Stimulated activated memory B cell treated with anti-CD40 and anti-IgM and Interleukin-4, amounts not matched to agents 10 μg/mL and 1 μg/mL and 100 μg/mL, for 72 hours (primary cell): ENCODE data around the gene ADARB2.
A peak's percentile ranks its signal among the peaks of the same experiment; 100 is the strongest.

Source experiments
- ATAC-seq: fragments of 150-1000 bp; cut with Tn5 transposase; 2 replicates; pipeline ENCODE4 v1.10.0; 2021
- H3K27ac Mint-ChIP-seq: one replicate; pipeline ENCODE4 v1.8.0; 2022; ENCODE audit warnings: mild to moderate bottlenecking, mixed read lengths
- H3K27me3 Mint-ChIP-seq: one replicate; pipeline ENCODE4 v1.8.0; 2022; ENCODE audit warnings: mixed read lengths
- H3K36me3 Mint-ChIP-seq: one replicate; pipeline ENCODE4 v1.8.0; 2022; ENCODE audit warnings: mixed read lengths
- H3K4me1 Mint-ChIP-seq: one replicate; pipeline ENCODE4 v1.8.0; 2022; ENCODE audit warnings: mixed read lengths
- H3K4me3 Mint-ChIP-seq: one replicate; pipeline ENCODE4 v1.8.0; 2022; ENCODE audit warnings: mild to moderate bottlenecking, moderate library complexity, mixed read lengths
- H3K9me3 Mint-ChIP-seq: one replicate; pipeline ENCODE4 v1.8.0; 2022; ENCODE audit warnings: mixed read lengths

Gene ADARB2

DNA sequence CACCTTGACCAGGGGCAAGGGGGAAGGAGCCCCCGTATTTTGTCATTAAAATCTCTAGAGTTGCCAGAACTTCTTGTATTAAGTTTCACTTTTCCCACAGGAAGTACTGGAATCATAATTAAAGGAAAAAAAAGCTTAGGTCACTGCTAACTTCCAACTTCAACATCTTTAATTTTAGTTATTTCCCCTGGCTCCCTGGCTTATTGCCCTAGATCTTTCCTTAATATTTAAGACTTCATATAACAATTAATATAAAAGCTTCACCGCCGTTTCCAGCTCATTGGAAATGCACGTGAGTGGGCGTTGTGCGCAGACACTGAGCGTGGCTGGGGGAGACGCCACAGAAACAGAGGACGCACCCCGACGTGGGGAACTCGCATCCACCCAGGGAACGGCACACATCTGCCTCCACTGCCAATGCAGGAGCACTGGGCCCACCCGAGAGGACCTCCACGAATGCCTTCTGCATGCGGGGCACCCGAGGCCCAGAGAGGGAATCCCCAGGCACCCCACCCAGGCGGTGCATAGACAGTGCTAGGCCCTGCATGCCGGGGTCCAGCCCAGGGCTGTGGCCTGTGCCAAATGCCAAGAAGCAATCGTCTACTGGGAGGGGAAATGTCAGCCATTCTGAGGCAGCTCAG is 72.2 kb downstream of the ADARB2 start:
- no peaks in the 10 kb centered on the region for H3K36me3 Mint-ChIP-seq
- no peak overlapping the region for H3K27ac Mint-ChIP-seq
- peaks cover 2% of the 10 kb centered on the region for H3K27me3 Mint-ChIP-seq
- no peak overlapping the region for H3K4me3 Mint-ChIP-seq
- ATAC-seq = no peak
- H3K9me3 Mint-ChIP-seq = no peaks in the 10 kb centered on the region
- peaks cover 22% of the 10 kb centered on the region for H3K4me1 Mint-ChIP-seq

DNA sequence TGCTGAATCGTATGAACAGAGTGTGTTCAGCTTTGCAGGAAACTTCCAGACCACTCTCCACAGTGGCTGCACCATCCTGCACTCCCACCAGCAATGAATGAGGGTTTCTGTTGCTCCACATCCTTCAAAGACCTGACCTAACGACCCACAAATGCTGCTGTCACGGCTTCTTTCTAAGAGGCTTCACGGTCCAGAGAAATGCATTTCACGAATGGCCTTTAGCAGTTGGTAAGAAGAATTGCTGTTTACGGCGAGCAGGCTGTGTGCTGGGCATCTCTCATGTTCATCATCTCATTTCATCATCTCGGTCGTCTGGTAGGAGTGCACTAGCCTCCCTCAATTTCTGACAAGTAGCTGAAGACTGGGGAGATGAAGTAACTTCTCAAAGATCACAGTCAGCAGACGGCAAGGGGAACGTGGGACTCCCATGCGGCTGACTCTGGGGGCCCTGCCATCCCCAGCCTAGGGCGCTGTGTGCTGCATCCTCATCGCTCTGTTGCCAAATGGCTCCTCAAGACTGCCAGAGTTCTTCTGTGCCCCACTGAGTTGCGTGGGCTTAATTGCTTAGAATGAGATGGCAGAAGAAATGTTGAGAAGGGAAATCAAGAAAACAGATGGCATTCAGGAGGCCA is 72.9 kb downstream of the ADARB2 start:
- H3K36me3 Mint-ChIP-seq = no peaks in the 10 kb centered on the region
- H3K9me3 Mint-ChIP-seq = no peaks in the 10 kb centered on the region
- no peak overlapping the region for H3K27ac Mint-ChIP-seq
- H3K4me1 Mint-ChIP-seq = peaks cover 22% of the 10 kb centered on the region
- H3K27me3 Mint-ChIP-seq = peaks cover 8% of the 10 kb centered on the region
- no peak overlapping the region for H3K4me3 Mint-ChIP-seq
- ATAC-seq = no peak

DNA sequence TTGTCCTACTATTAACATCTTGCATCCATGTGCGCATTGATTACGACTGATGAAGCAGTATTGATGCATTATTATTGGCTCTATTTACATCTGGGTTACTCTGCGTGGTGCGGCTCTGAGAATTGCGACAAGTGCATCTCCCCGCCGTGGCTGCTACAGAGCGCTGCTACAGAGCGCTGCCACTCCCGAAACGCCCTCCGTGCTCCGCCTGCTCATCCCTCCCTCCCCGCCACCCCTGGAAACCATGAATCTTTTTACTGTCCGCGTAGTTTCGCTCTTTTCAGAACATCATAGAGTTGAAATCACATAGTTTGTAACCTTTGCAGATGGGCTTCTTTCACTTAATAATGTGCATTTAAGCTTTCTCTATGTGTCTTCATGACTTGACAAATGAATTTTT is 74.1 kb downstream of the ADARB2 start:
- no peak for ATAC-seq
- Mint-ChIP-seq H3K27me3 (peaks cover 13% of the 10 kb centered on the region), H3K4me1 (peaks cover 25% of the 10 kb centered on the region), H3K36me3 (no peaks in the 10 kb centered on the region), H3K9me3 (no peaks in the 10 kb centered on the region), H3K4me3 (no peak overlapping the region), H3K27ac (no peak overlapping the region)

- H3K27me3 Mint-ChIP-seq = peaks cover 20% of the 10 kb centered on the region
- no peaks in the 10 kb centered on the region for H3K9me3 Mint-ChIP-seq
Observed at GRCh38 chr10:1662438-1663025, 74.8 kb downstream of the ADARB2 start.

DNA sequence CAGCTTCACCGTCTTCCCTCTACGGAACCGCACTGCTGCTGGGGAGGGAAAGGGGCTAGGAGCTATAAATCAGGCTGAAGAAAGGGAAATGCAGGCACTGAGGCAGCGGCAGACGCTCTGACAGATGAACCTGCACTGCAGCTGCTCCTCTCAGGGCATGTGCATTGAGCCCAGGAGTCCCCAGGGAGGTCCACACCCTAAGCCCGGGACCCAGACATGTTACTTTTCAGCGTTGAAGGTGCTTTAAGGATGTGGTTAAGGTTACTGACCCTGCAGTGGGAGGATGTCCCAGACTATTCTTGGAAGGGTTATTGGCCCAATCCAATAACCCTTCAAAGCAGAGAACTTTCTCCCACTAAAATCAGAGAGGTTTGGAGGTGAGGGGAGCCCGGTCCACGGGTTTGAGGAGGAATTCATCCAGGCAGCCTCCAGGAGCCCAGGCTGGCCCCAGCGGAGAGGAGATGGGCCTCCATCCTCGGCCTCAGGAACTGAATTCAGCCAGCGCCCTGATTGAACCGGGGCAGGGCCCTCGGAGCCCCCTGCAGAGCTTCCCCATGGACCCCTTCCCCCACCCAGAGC is 75.4 kb downstream of the ADARB2 start:
- Mint-ChIP-seq H3K27ac (peak overlapping the region; percentile 41), H3K27me3 (peaks cover 21% of the 10 kb centered on the region), H3K4me1 (peaks cover 32% of the 10 kb centered on the region), H3K36me3 (no peaks in the 10 kb centered on the region), H3K4me3 (peak overlapping the region; percentile 25), H3K9me3 (no peaks in the 10 kb centered on the region)
- ATAC-seq = peak; percentile 90

More at GRCh38 chr10:1662438-1663025, 74.8 kb downstream of the ADARB2 start:
- peak; percentile 77 for ATAC-seq
- Mint-ChIP-seq H3K27ac (no peak overlapping the region), H3K36me3 (no peaks in the 10 kb centered on the region), H3K4me1 (peaks cover 32% of the 10 kb centered on the region), H3K4me3 (no peak overlapping the region)

- peaks cover 32% of the 10 kb centered on the region for H3K4me1 Mint-ChIP-seq
- no peak overlapping the region for H3K4me3 Mint-ChIP-seq
- H3K27ac Mint-ChIP-seq = peak overlapping the region; percentile 41
- H3K27me3 Mint-ChIP-seq = peaks cover 21% of the 10 kb centered on the region
- H3K9me3 Mint-ChIP-seq = no peaks in the 10 kb centered on the region
- no peaks in the 10 kb centered on the region for H3K36me3 Mint-ChIP-seq
- ATAC-seq = no peak
Observed at GRCh38 chr10:1661416-1661815, 75.9 kb downstream of the ADARB2 start.

DNA sequence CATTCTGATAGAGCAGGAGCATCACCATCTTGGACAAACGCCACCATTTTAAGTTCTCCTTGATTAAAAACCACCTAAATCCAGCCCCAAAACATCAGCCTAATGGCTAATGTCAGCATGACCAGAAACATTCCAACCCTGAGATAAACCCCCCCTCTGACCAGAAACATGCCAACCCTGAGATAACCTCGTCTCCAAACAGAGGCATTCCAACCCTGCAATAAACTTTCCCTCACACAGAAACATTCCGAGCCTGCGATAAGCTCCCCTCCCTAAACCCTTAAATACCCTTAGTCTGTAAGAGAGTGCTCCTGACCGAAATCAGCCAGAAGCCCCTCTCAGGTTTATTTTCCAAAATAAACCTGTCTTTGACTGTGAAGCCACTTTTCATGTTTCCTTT is 76.5 kb downstream of the ADARB2 start:
- H3K27ac Mint-ChIP-seq = peak overlapping the region; percentile 41
- H3K36me3 Mint-ChIP-seq = no peaks in the 10 kb centered on the region

DNA sequence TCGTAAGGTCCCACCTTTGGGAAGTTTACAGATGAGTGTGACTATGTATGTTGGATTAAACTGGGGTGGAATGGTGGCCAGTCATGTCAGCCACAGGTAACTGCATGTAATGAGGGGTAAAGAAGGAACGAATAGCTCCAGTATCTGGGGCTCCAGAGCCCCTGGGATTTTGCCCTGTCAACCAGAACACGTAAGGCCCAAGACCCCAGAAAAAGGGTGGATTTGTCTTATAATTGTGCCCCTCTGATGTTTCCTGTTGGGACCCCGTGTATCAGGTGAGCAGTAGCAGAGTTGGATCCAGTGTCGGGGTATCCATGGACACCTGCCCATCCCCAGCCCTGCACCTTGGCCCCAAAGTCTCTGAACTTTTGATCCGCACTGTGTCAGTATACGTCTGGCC is 76.9 kb downstream of the ADARB2 start:
- peaks cover 21% of the 10 kb centered on the region for H3K27me3 Mint-ChIP-seq
- H3K36me3 Mint-ChIP-seq = no peaks in the 10 kb centered on the region
- no peak overlapping the region for H3K4me3 Mint-ChIP-seq
- no peak overlapping the region for H3K27ac Mint-ChIP-seq
- no peaks in the 10 kb centered on the region for H3K9me3 Mint-ChIP-seq
- no peak for ATAC-seq
- H3K4me1 Mint-ChIP-seq = peaks cover 32% of the 10 kb centered on the region

More for the DNA sequence above, 76.5 kb downstream of the ADARB2 start:
- Mint-ChIP-seq H3K4me1 (peaks cover 32% of the 10 kb centered on the region), H3K4me3 (no peak overlapping the region), H3K27me3 (peaks cover 21% of the 10 kb centered on the region), H3K9me3 (no peaks in the 10 kb centered on the region)
- ATAC-seq = no peak

DNA sequence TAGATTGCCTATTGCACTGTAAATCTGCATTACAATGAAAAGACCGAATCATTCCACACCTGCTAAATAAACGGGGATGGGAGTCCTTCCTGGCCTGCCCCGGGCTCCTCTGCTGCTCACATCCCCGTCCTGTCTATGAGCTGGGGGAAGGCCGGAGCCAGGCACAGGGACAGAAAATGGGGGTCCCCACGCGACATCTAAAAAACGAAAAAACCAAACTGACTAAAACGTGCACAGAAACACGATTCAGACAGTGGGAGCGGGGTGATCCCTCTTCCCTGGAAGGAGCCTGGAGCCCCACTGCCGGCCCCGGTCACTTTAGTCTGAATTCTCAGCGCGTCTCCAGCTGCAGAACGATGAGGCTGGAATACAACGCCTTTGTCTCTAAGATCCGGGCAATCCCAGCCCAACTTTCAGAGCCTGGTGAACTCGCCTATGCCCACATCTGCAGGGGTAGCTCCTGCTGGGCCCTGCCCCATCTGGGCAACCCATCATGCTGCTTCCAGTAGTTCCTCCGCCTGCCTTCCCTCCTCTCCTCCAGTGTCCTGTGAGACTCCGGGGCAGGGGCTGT is 78.0 kb downstream of the ADARB2 start:
- no peak overlapping the region for H3K4me3 Mint-ChIP-seq
- ATAC-seq = no peak
- no peak overlapping the region for H3K27ac Mint-ChIP-seq
- H3K4me1 Mint-ChIP-seq = peaks cover 31% of the 10 kb centered on the region
- H3K27me3 Mint-ChIP-seq = peaks cover 21% of the 10 kb centered on the region
- H3K9me3 Mint-ChIP-seq = no peaks in the 10 kb centered on the region
- H3K36me3 Mint-ChIP-seq = no peaks in the 10 kb centered on the region

DNA sequence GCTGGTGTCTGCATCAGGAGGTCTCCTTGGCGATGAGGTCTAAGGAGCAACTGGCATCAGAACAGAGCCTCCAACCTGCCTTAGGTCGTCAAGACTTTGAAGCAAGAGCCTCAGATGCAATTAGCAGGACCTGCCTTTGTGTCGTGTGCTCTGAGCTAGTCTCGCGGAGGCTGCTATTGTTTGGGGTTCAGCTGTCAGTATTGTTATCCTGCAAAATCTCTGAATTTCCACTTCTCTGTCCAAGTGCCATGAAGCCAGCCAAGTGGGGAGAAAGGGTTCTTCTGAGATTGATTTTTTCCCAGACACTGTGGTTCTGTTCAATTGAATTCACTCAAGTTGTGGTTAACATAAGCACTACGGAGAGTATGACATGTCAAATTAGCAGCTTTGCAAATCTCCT is 78.7 kb downstream of the ADARB2 start:
- no peak for ATAC-seq
- no peaks in the 10 kb centered on the region for H3K9me3 Mint-ChIP-seq
- H3K4me1 Mint-ChIP-seq = peaks cover 26% of the 10 kb centered on the region
- peaks cover 21% of the 10 kb centered on the region for H3K27me3 Mint-ChIP-seq
- H3K36me3 Mint-ChIP-seq = no peaks in the 10 kb centered on the region
- no peak overlapping the region for H3K4me3 Mint-ChIP-seq
- peak overlapping the region; percentile 1 for H3K27ac Mint-ChIP-seq

DNA sequence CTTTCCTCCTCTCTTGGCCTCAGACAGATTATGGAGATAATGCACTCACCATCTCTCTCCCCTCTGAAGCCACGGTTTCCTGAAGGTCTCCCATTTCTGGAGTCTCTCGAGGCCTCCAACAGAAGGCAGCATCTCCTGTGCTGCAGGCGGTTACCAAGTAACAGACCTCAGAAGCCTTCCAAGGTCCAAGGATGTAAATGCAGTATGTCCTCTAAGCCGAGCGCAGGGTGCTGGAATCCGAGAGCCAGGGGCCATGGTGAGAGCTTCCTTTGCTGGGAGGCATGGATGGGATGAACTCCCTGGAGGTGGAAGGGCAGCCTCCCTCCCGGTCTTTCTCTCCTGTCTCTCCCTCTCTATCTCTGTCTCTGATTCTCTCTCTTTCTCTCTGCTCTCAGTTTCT is 79.8 kb downstream of the ADARB2 start:
- H3K36me3 Mint-ChIP-seq = no peaks in the 10 kb centered on the region

DNA sequence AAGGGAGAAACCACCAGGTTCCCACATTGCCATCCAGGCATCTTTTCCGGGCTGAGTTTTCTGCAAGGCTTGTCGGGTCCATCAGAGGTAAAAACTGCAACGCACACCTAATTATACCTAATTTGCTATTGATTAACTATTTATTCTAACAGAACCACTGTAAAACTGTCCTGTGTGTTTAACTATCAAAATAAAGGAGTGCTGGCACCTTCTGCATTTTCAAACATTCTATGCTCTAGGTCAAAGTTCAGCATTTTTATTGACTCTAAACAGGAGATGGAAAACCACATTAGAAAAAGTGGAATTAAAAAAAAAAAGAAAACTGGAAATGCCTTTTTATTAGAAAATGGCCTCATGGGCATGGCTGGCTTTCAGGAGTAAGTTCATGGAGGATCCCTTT is 82.0 kb downstream of the ADARB2 start:
- no peak for ATAC-seq
- no peaks in the 10 kb centered on the region for H3K36me3 Mint-ChIP-seq

More for the DNA sequence above, 79.8 kb downstream of the ADARB2 start:
- Mint-ChIP-seq H3K27ac (peak overlapping the region; percentile 1), H3K27me3 (peaks cover 21% of the 10 kb centered on the region), H3K4me1 (peaks cover 26% of the 10 kb centered on the region), H3K4me3 (no peak overlapping the region), H3K9me3 (no peaks in the 10 kb centered on the region)
- ATAC-seq = no peak

DNA sequence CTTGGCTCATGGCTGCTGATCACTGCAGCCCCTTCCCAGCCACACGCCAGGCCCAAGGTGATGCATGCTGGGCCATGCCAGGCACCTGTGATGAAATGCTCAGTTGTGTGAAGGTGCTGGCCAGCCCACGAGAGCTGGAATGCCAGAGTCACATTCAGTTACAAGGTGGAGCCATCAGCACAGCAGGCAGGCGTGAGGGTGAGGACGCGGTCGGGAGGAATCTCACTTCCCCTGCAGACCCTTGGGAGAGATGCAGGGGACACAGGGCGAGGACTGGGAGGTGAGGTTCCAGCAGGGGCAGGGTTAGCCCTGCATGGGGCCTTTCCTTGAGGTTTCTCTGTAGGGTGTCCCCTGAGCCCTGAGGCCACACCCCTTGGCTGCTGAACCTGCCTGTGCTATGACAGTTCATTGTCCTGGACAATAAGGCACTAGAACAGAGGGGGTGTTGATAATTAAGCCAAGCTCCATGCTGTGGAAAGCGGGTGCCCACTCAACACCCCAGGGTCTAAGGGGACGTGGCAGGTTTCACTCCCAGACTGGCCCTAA is 82.4 kb downstream of the ADARB2 start:
- Mint-ChIP-seq H3K4me3 (no peak overlapping the region), H3K27ac (no peak overlapping the region), H3K4me1 (peaks cover 9% of the 10 kb centered on the region), H3K27me3 (peaks cover 30% of the 10 kb centered on the region), H3K36me3 (no peaks in the 10 kb centered on the region), H3K9me3 (no peaks in the 10 kb centered on the region)
- ATAC-seq = no peak

More for the DNA sequence above, 82.0 kb downstream of the ADARB2 start:
- Mint-ChIP-seq H3K27me3 (peaks cover 29% of the 10 kb centered on the region), H3K4me3 (no peak overlapping the region), H3K27ac (no peak overlapping the region), H3K4me1 (peaks cover 9% of the 10 kb centered on the region), H3K9me3 (no peaks in the 10 kb centered on the region)

DNA sequence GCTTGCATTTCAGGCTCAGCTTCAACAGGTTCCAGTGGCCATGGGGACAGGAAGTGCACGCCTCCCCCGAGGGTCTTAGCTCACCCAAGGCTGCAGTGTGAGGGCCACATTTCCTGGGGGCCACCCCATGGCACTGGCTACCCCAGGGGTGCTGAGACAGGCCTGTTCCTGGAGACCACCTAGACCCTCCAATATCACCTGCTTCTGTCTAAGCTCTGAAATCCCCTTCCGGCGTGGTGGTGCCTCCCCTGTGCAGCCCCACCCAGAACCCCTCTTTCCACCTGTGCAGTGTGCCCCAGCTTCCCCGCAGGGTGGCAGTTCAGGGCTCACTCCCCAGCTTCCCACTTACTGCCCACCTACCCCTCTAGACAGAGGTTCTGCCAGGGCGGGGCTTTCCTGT is 83.1 kb downstream of the ADARB2 start:
- no peak for ATAC-seq
- Mint-ChIP-seq H3K27me3 (peaks cover 33% of the 10 kb centered on the region), H3K9me3 (no peaks in the 10 kb centered on the region), H3K4me3 (no peak overlapping the region), H3K4me1 (peaks cover 9% of the 10 kb centered on the region), H3K36me3 (no peaks in the 10 kb centered on the region), H3K27ac (no peak overlapping the region)

GRCh38 chr10:1653321-1653720 is 84.0 kb downstream of the ADARB2 start:
- H3K27me3 Mint-ChIP-seq = peaks cover 37% of the 10 kb centered on the region
- peaks cover 13% of the 10 kb centered on the region for H3K4me1 Mint-ChIP-seq
- no peaks in the 10 kb centered on the region for H3K36me3 Mint-ChIP-seq
- ATAC-seq = no peak
- H3K27ac Mint-ChIP-seq = no peak overlapping the region
- H3K4me3 Mint-ChIP-seq = no peak overlapping the region
- no peaks in the 10 kb centered on the region for H3K9me3 Mint-ChIP-seq
